Keratinocyte (primary cell): Measurements from ENCODE around the gene ELF2. TPM values are rescaled to one million over a fixed set of nuclear protein-coding genes. Genes with fewer than 3 reads are reported as not detected.

Source experiments
- DNase-seq: peaks from one replicate; pipeline ENCODE4 v3.0.0-alpha.2; 2011; ENCODE audit warnings: low read depth, missing footprints, low spot score
- FAIRE-seq: peaks from 2 replicates; lab custom pipeline; 2011; peaks lifted over from hg19 to GRCh38; lab: Jason Lieb, UNC
- H2AFZ ChIP-seq: 2 replicates; pipeline ENCODE4 v1.6.0; 2012; ENCODE audit warnings: low read length, control low read depth, inconsistent platforms; ENCODE audit not compliant: control insufficient read depth
- H3K27ac ChIP-seq: 2 replicates; pipeline ENCODE4 v1.5.1; 2011; ENCODE audit warnings: low read length; ENCODE audit not compliant: control insufficient read depth, insufficient read depth
- H3K27me3 ChIP-seq: 3 replicates; pipeline ENCODE4 v1.6.0; 2011; ENCODE audit warnings: low read length; ENCODE audit not compliant: control insufficient read depth, insufficient read depth; ENCODE audit errors: extremely low read depth
- H3K36me3 ChIP-seq, 2 experiments: 2 replicates in 1 of 2; 3 replicates in 1 of 2; pipeline ENCODE4 v1.5.1; 2011; ENCODE audit warnings: low read length in 2 of 2, mild to moderate bottlenecking in 1 of 2; ENCODE audit not compliant: control insufficient read depth in 2 of 2, insufficient read depth in 2 of 2; ENCODE audit errors: extremely low read depth in 1 of 2
- H3K4me1 ChIP-seq: 3 replicates; pipeline ENCODE4 v1.5.1; 2011; ENCODE audit warnings: low read length; ENCODE audit not compliant: control insufficient read depth, insufficient read depth; ENCODE audit errors: extremely low read depth
- H3K4me2 ChIP-seq: 3 replicates; pipeline ENCODE4 v1.6.0; 2011; ENCODE audit warnings: low read depth, low read length; ENCODE audit not compliant: control insufficient read depth, insufficient read depth; ENCODE audit errors: extremely low read depth
- H3K4me3 ChIP-seq, 3 experiments: fragments of 200-600 bp in 1 of 3; sonication (generic) in 1 of 3; 2 replicates in 2 of 3; 3 replicates in 1 of 3; pipeline ENCODE4 v1.5.1; 2011 to 2016; ENCODE audit warnings: low read length in 3 of 3, mild to moderate bottlenecking in 3 of 3, control low read depth in 2 of 3, inconsistent platforms in 1 of 3, low read depth in 1 of 3, mixed read lengths in 1 of 3, mixed run types in 1 of 3, moderate library complexity in 1 of 3; ENCODE audit not compliant: control insufficient read depth in 2 of 3, insufficient read depth in 2 of 3; ENCODE audit errors: extremely low read depth in 1 of 3
- H3K79me2 ChIP-seq: 2 replicates; pipeline ENCODE4 v1.6.0; 2012; ENCODE audit warnings: low read length; ENCODE audit not compliant: control insufficient read depth, insufficient read depth
- H3K9ac ChIP-seq: 3 replicates; pipeline ENCODE4 v1.6.0; 2011; ENCODE audit warnings: low read length; ENCODE audit not compliant: control insufficient read depth, insufficient read depth; ENCODE audit errors: extremely low read depth
- H3K9me1 ChIP-seq: 3 replicates; pipeline ENCODE4 v1.6.0; 2011; ENCODE audit warnings: low read length; ENCODE audit not compliant: control insufficient read depth, insufficient read depth; ENCODE audit errors: extremely low read depth
- H3K9me3 ChIP-seq: 2 replicates; pipeline ENCODE4 v1.5.1; 2012; ENCODE audit warnings: low read depth, low read length; ENCODE audit not compliant: control insufficient read depth
- H4K20me1 ChIP-seq: 3 replicates; pipeline ENCODE4 v1.6.0; 2011; ENCODE audit warnings: low read length; ENCODE audit not compliant: control insufficient read depth, insufficient read depth; ENCODE audit errors: extremely low read depth
- EZH2 ChIP-seq: IDR thresholded peaks from one replicate; pipeline ENCODE4 v1.6.1; 2012; ENCODE audit warnings: inconsistent platforms, mild to moderate bottlenecking, low read length, moderate library complexity
- dilution Hi-C: fragments of 300-500 bp; cut with MboI; formaldehyde crosslinking; loops from one replicate; pipeline ENCODE4 v1.7.0; 2020; ENCODE audit warnings: low sequenced_read_pairs; ENCODE audit not compliant: extremely low pct_ligation_motif_present
- polyA plus RNA-seq, 5 experiments: library from polyadenylated mRNA; depleted of rRNA in 3 of 5; stranded (reverse) in 3 of 5; stranded (forward) in 1 of 5; unstranded in 1 of 5; fragments of >200 nt; gene quantifications; 1 replicate in 1 of 5; 2 replicates in 3 of 5; 3 replicates in 1 of 5; pipeline versions ENCODE4 v1.2.1 to v1.2.3, GENCODE V29; 2011 to 2012; ENCODE audit warnings: missing spikeins in 2 of 5, low read depth in 1 of 5, low replicate concordance in 1 of 5
- TF ChIP-seq, protein P1 (sequence below), 3 experiments: IDR thresholded peaks in 1 of 3; conservative IDR thresholded peaks in 1 of 3; optimal IDR thresholded peaks in 1 of 3; 2 replicates in 2 of 3; 3 replicates in 1 of 3; pipeline versions ENCODE3 to v1.5.1; 2011; ENCODE audit warnings: low read length in 3 of 3, mild to moderate bottlenecking in 3 of 3, moderate library complexity in 2 of 3, control low read depth in 1 of 3, inconsistent platforms in 1 of 3; ENCODE audit not compliant: insufficient read depth in 2 of 3; ENCODE audit errors: extremely low read depth in 1 of 3

Gene ELF2
- polyA plus RNA-seq, 1 donor (not counting 4 experiments of a cell fraction or from before 2014, with no cell fraction given), result 19.6 TPM

DNA sequence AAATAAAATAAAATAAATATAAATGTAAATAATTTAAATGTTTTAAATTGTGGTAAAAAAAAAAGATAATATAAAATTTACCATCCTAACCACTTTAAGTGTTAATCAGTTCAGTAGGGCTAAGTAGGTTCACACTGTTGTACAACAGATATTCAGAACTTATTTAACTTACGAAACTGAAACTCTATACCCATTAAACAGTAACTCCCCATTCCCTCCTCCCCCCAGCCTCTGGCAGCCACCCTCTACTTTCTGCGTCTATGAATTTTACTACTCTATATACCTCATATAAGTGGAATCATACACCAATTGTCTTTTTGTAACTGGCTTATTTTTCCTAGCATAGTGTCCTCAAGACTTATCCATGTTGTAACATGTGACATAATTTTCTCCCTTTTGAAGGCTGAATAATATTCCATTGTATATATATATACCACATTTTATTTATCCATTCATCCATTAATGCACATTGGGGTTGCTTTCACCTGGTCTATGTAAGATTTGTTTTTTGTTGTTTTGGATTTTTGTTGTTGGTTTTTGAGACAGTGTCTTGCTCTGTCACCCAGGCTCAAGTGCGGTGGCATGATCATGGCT is 32.5 kb upstream of the ELF2 start:
- Histone ChIP-seq H3K36me3 (no peaks in the 10 kb centered on the region), H3K4me3 (no peak overlapping the region), H4K20me1 (no peaks in the 10 kb centered on the region), H3K27me3 (no peaks in the 10 kb centered on the region), H3K27ac (no peak overlapping the region), H3K9me1 (no peaks in the 10 kb centered on the region), H3K4me1 (peaks cover 3% of the 10 kb centered on the region), H3K9ac (no peak overlapping the region), H3K4me2 (no peak overlapping the region), H3K79me2 (no peaks in the 10 kb centered on the region), H3K9me3 (no peaks in the 10 kb centered on the region), H2AFZ (no peak overlapping the region)
- dilution Hi-C loops, result no loop called here
- no peak for TF ChIP-seq EZH2
- TF ChIP-seq, protein P1, sequence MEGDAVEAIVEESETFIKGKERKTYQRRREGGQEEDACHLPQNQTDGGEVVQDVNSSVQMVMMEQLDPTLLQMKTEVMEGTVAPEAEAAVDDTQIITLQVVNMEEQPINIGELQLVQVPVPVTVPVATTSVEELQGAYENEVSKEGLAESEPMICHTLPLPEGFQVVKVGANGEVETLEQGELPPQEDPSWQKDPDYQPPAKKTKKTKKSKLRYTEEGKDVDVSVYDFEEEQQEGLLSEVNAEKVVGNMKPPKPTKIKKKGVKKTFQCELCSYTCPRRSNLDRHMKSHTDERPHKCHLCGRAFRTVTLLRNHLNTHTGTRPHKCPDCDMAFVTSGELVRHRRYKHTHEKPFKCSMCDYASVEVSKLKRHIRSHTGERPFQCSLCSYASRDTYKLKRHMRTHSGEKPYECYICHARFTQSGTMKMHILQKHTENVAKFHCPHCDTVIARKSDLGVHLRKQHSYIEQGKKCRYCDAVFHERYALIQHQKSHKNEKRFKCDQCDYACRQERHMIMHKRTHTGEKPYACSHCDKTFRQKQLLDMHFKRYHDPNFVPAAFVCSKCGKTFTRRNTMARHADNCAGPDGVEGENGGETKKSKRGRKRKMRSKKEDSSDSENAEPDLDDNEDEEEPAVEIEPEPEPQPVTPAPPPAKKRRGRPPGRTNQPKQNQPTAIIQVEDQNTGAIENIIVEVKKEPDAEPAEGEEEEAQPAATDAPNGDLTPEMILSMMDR (optimal IDR thresholded peaks at IDR 0.05 in 1 of 3, IDR thresholded peaks at IDR 0.05 in 1 of 3, conservative IDR thresholded peaks at IDR 0.05 in 1 of 3; ENCODE audit: extremely low read depth in 1 of 3, insufficient read depth in 2 of 3, low read length in 3 of 3), result no peak
- DNase-seq, result no peak
- FAIRE-seq, result no peak

DNA sequence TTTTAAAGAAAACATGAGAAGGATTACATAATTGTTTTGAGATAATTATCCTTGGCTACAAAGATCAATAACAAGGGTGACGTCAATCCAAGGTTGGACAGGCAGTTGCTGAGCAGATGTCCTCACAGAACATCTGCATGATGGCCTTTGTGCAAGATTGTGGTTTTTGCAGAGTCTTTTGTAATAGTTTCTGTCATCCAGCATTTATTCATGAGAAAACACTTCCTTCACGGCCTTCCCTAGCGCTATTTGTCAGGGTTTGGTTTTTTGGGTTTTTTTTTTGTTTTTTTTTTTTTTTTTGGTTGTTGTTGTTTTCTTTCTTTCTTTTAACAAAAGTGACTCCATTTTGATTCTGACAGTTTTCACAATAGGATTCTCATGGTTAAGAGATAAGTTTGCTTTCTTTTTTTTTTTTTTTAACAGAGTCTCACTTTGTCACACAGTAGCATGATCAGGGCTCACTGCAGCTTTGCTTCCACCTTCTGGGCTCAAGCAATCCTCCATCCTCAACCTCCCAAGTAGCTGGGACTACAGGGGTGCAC is 31.5 kb upstream of the ELF2 start:
- Histone ChIP-seq H3K27me3 (no peaks in the 10 kb centered on the region), H3K4me1 (no peaks in the 10 kb centered on the region), H3K9me1 (no peaks in the 10 kb centered on the region), H3K4me2 (no peak overlapping the region), H3K9ac (no peak overlapping the region), H3K27ac (no peak overlapping the region), H2AFZ (no peak overlapping the region), H3K79me2 (no peaks in the 10 kb centered on the region), H3K36me3 (no peaks in the 10 kb centered on the region), H3K4me3 (no peak overlapping the region), H3K9me3 (no peaks in the 10 kb centered on the region), H4K20me1 (no peaks in the 10 kb centered on the region)
- dilution Hi-C loops, result no loop called here
- no peak for FAIRE-seq
- no peak for TF ChIP-seq EZH2
- no peak for DNase-seq
